Psoas muscle (tissue), 8 donors: ENCODE measurements around the gene CAVIN2. TPM values are rescaled to one million over a fixed set of nuclear protein-coding genes. Genes with fewer than 3 reads are reported as not detected.

Experiments
- ATAC-seq, 4 donors: fragments of 200-7000 bp; cut with Tn5 transposase; one replicate each; pipeline ENCODE4 v1.9.1; 2020; ENCODE audit warnings: moderate library complexity in 3 of 4, mild to moderate bottlenecking in 2 of 4
- DNase-seq, 2 donors: peaks; one replicate each; pipeline ENCODE4 v3.0.0-alpha.2; 2020
- H3K27ac ChIP-seq: fragments of 200-600 bp; one replicate; pipeline ENCODE4 v1.8.0; 2022
- H3K27me3 ChIP-seq, 3 donors: fragments of 200-600 bp in 1 of 3; one replicate each; pipeline versions ENCODE4 v1.6.1 to v1.8.0; 2013 to 2022; ENCODE audit warnings: low read length in 2 of 3, mild to moderate bottlenecking in 2 of 3, moderate library complexity in 1 of 3; ENCODE audit not compliant: insufficient read depth in 3 of 3
- H3K36me3 ChIP-seq, 2 donors: fragments of 200-600 bp in 1 of 2; one replicate each; pipeline versions ENCODE4 v1.6.1 to v1.8.0; 2013 to 2022; ENCODE audit warnings: low read depth in 1 of 2, mild to moderate bottlenecking in 1 of 2, moderate library complexity in 1 of 2; ENCODE audit not compliant: insufficient read depth in 1 of 2
- H3K4me1 ChIP-seq: fragments of 200-600 bp; one replicate; pipeline ENCODE4 v1.8.0; 2022
- H3K4me3 ChIP-seq: fragments of 200-600 bp; one replicate; pipeline ENCODE4 v1.8.0; 2022; ENCODE audit warnings: mild to moderate bottlenecking
- H3K9me3 ChIP-seq: fragments of 200-600 bp; one replicate; pipeline ENCODE4 v1.8.0; 2022
- WGBS, 3 donors: extraction: QIAGEN DNeasy Blood & Tissue Kit; methylation state at CpG; one replicate each; pipeline versions ENCODE4 v1.1.6 to v1.1.7; 2013; 5-methylcytosine and 5-hydroxymethylcytosine counted together
- intact Hi-C, 2 donors: fragments of 100-400 bp; cut with DNase I; formaldehyde crosslinking; loops; one replicate each; pipeline versions ENCODE4 v1.11.0 to v1.14.2; 2022
- polyA plus RNA-seq, 3 donors: library from polyadenylated mRNA; stranded (reverse); fragments of 200-250 nt; gene quantifications; one replicate each; pipeline ENCODE4 v1.2.3, GENCODE V29; 2013
- total RNA-seq, 4 donors: library from RNA; stranded (reverse); fragmentation: NEBNext Ultra II Directional in 2 of 4; extraction: Animal tissue kit (Norgen Biotek cat#: 25700) in 2 of 4; gene quantifications; one replicate each; pipeline versions ENCODE4 v1.2.1 to v1.2.4, GENCODE V29; 2021 to 2023
- TF ChIP-seq, protein P1 (sequence below): fragments of 200-600 bp; IDR thresholded peaks from one replicate; pipeline ENCODE4 v1.8.0; 2022; ENCODE audit warnings: antibody characterized with exemption
- donor health status: healthy with polysubstance abuse.
- donor health status: DM: no; HTN: no; CAD: no; lungs with moderate emphysema.
- donor health status: Bipolar disorder and iron deficiency.
- donor health status: healthy.
- donor health status: DM: yes; HTN: yes; CAD: no.
- donor health status: DM: no; HTN: no; CAD: no.
- donor health status: DM: no; HTN: no; CAD: no.
- donor health status: DM: yes; HTN: yes; CAD: no.

The CAVIN2 gene
- total and polyA plus RNA-seq, 7 donors: 15.9 to 38.7 (median 25.5) TPM

DNA sequence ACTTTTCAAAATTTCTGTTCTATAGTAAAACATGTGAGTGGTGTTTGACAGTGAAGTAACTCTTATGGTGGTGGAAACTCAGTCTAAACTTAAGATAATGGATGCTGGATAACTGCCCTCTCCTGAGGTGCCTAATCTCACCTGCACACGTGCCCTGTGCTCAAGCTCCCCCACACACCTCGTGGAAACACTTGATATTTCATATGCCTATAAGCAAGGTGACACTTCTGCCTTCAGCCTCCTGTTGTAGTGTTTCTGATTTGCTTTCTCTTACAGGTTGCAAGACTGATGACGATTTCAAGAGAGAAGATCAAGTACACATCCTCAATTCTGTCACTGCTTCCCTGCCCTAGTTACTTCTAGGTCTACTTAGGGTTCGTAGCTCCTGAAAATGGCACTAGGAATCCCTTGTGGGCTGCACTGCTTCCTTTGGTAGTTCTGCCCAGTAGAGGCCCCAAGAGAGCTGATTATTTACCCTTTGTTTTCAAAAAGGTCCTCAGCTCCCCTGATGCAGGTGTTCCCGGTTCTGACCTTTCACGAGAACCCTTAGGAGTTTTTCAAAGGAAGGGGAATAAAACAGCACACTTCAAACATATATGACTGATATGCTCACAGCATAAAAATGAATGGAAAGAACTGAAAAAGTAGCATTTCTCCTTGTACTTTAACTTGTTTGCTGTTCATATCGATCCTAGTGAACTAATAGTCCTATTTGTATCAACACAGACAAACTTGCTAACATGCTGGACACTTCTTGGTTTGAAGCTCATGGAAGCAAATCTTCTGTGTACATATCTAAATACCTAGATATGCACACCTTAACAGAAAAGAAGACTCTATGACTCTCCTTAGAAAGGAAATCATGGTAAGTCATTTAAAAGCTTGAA is 6.7 kb downstream of the CAVIN2 start:
- DNase-seq: no peak
- Histone ChIP-seq H3K9me3 (no peaks in the 10 kb centered on the region), H3K27ac (peak overlapping the region; percentile 3), H3K4me3 (peak overlapping the region; percentile 23), H3K4me1 (peaks cover 2% of the 10 kb centered on the region), H3K27me3 (no peaks in the 10 kb centered on the region), H3K36me3 (peaks cover 0 to 4% of the 10 kb centered on the region in 2 donors)
- intact Hi-C loops: loop anchor here in 1 of 2 donors (10.0 kb wide), 1 partner anchor 155 kb away; no protein-coding TSS in a partner anchor
- WGBS, 3 donors: 61 to 72% (median 69%) methylated on average over 7 of the region's 7 CpGs
- TF ChIP-seq, protein P1, sequence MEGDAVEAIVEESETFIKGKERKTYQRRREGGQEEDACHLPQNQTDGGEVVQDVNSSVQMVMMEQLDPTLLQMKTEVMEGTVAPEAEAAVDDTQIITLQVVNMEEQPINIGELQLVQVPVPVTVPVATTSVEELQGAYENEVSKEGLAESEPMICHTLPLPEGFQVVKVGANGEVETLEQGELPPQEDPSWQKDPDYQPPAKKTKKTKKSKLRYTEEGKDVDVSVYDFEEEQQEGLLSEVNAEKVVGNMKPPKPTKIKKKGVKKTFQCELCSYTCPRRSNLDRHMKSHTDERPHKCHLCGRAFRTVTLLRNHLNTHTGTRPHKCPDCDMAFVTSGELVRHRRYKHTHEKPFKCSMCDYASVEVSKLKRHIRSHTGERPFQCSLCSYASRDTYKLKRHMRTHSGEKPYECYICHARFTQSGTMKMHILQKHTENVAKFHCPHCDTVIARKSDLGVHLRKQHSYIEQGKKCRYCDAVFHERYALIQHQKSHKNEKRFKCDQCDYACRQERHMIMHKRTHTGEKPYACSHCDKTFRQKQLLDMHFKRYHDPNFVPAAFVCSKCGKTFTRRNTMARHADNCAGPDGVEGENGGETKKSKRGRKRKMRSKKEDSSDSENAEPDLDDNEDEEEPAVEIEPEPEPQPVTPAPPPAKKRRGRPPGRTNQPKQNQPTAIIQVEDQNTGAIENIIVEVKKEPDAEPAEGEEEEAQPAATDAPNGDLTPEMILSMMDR: no peak
- no peak for ATAC-seq

DNA sequence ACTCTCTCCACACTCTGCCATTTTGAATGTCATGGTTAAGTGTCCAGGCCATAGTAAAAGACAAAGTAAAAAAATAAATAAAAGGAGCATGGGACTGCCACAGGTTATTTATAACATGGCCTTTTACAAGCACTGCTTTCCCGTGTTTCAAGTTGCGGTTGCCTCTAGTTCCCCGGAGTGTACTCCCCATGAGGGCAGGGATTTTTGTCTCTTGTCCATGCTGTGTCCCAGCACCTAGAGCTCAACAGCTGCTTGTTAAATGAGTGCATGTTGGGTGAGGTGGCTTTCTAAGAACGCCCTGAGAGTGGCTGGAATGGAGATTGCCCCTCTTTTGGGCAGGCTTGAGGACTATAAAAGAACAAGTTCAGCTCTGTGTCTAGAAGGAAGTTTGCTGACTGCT is 8.4 kb downstream of the CAVIN2 start:
- Histone ChIP-seq H3K9me3 (no peaks in the 10 kb centered on the region), H3K36me3 (peaks cover 0 to 4% of the 10 kb centered on the region in 2 donors), H3K27me3 (no peaks in the 10 kb centered on the region), H3K4me3 (no peak overlapping the region), H3K4me1 (peaks cover 2% of the 10 kb centered on the region), H3K27ac (no peak overlapping the region)
- intact Hi-C loops: no loop called here
- TF ChIP-seq, protein P1: no peak
- WGBS, 3 donors: 84 to 87% (median 86%) methylated on average over 4 of the region's 4 CpGs
- DNase-seq: no peak
- ATAC-seq: no peak

DNA sequence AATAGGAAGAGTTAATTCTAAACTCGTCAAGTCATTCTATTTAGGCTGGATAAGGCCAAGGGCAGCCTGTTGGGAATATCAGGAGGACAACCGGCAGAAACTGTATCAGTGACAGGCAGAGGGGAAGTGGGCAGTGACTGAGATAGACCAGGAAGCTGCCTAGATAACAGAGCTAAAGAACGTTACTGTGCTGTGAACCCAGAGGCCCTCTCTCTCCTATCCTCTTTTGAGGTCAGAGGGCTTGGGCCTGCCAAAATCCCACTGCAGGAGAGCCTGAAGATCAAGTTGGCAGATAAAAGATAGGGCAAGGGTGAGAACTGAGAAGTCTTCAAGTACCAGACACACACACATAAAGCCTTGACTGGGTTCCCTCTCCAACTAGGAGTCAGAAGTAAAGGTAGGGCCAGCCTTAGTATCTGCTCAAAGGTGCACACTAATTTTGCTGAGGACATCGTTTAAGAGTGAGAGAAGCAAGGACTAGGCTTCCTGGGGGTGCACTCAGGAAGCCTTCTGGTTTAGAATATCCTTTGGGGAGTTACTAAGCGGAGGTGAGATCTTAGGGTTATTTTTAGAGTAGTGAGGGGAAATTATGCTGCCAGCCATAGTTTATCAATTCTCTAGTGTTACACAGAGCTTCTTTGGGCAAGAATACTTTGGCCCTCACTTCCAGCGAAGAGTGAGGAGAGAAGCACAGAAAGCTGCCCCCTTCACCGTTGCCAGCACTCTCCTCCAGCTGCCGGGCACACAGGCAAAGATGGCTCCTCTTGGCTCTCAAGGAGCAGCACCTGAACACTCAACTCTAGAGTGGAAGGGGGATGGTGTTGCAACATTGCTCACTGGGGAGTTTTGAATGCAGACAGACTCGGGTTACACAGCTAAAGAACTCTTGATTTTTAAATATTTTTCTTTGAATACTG is 9.8 kb downstream of the CAVIN2 start:
- no peak for ATAC-seq
- intact Hi-C loops: no loop called here
- Histone ChIP-seq H3K9me3 (no peaks in the 10 kb centered on the region), H3K36me3 (peaks cover 0 to 4% of the 10 kb centered on the region in 2 donors), H3K27ac (peak overlapping the region; percentile 12), H3K4me3 (no peak overlapping the region), H3K4me1 (peaks cover 2% of the 10 kb centered on the region), H3K27me3 (no peaks in the 10 kb centered on the region)
- TF ChIP-seq, protein P1: no peak
- no peak for DNase-seq
- 46 to 55% (median 48%) methylated on average over 9 of the region's 9 CpGs for WGBS, 3 donors

DNA sequence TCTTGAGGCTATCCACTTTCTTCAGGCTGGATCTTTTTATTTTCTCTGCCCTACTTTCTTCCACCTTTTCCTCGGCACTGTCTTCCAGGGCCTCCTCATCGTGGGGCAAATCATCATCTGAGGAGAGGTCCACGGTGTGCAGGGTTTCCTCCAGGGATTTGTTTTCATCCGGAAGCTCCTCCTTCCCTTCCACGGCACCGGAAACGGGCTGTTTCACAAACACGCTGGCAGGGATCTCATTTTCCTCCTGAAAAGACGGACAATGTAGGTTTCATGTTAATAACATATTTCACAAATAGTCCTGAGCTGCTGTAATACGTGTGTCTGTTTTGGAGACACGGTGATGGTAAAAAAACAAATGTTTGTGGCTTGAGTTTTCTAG is 10.4 kb downstream of the CAVIN2 start:
- WGBS, 3 donors: 66 to 77% (median 75%) methylated on average over 11 of the region's 11 CpGs
- no peak for DNase-seq
- H3K27ac ChIP-seq: no peak overlapping the region
- TF ChIP-seq, protein P1: no peak
- peaks cover 0 to 4% of the 10 kb centered on the region in 2 donors for H3K36me3 ChIP-seq
- H3K4me3 ChIP-seq: no peak overlapping the region
- no peaks in the 10 kb centered on the region for H3K27me3 ChIP-seq
- no peaks in the 10 kb centered on the region for H3K9me3 ChIP-seq
- peaks cover 2% of the 10 kb centered on the region for H3K4me1 ChIP-seq
- ATAC-seq: no peak
- intact Hi-C loops: no loop called here
